ENCODE measurements around the gene IFI27L2.
A peak's percentile ranks its signal among the peaks of the same experiment; 100 is the strongest.

Gene IFI27L2
- long read RNA-seq, partial matches to known transcripts, result 0 of 6 reads
- long read RNA-seq, other reads (novel, unspliced or antisense), result 2 of 6 reads

DNA sequence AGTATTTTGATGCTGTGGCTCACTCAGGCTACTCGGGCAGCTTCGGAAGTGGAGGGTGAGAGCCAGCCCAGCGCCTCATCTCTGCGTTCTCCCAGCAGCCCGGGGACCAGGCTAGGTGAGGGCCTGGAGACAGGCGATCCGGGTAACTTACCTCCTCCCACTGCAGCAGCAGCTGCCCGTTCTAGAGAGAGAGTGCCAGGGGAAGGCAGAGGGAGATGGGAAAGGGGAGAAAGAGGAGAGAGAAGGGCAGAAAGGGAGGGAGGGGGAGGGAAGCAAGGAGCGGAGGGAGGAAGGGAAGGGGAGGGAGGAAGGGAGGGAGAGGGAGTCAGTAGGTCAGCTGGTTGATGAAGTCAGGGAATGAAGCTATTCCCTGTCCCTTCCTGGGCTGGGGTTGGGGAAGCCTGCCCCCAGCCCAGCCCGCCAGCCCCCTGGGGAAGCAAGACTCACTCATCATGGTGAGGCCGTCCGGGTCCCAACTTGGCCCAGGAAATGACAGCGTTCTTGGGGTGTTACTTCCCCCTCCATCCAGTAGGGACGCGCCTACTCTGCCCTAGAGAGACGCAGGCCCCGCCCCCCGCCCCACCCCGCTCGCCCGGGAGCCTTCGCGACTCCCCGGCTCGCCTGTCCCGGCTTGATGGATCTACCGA lies at the start of gene IFI27L2:
TSS of gene IFI27L2 (minus strand) at position 494 of the 647 bp plus-strand sequence. CDS start at position 454, 40 bp downstream.
- H3K27ac ChIP-seq (replicated peaks), result 0 out of 2 replicates have a peak within 1 kb of the TSS, but pooled peaks have one; percentile 27
- peak within 1 kb of the TSS; percentile 58 for H3K4me3 ChIP-seq (replicated peaks; ENCODE audit: insufficient read depth, low read length)
- no peak for TF ChIP-seq POLR2AphosphoS5 (IDR thresholded peaks at IDR 0.05; ENCODE audit: low read depth)
- TF ChIP-seq, protein P1, sequence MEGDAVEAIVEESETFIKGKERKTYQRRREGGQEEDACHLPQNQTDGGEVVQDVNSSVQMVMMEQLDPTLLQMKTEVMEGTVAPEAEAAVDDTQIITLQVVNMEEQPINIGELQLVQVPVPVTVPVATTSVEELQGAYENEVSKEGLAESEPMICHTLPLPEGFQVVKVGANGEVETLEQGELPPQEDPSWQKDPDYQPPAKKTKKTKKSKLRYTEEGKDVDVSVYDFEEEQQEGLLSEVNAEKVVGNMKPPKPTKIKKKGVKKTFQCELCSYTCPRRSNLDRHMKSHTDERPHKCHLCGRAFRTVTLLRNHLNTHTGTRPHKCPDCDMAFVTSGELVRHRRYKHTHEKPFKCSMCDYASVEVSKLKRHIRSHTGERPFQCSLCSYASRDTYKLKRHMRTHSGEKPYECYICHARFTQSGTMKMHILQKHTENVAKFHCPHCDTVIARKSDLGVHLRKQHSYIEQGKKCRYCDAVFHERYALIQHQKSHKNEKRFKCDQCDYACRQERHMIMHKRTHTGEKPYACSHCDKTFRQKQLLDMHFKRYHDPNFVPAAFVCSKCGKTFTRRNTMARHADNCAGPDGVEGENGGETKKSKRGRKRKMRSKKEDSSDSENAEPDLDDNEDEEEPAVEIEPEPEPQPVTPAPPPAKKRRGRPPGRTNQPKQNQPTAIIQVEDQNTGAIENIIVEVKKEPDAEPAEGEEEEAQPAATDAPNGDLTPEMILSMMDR (IDR thresholded peaks at IDR 0.05; ENCODE audit: insufficient read depth, low read length), result no peak
- TF ChIP-seq GABPA (IDR thresholded peaks at IDR 0.05; ENCODE audit: low read depth), result no peak
- no peak for TF ChIP-seq SPI1 (IDR thresholded peaks at IDR 0.05; ENCODE audit: borderline replicate concordance, low read depth)
- no peak for TF ChIP-seq REST (IDR thresholded peaks at IDR 0.05; ENCODE audit: insufficient replicate concordance, low read depth)
- peaks cover 5% of the 10 kb centered on the region for H3K27me3 ChIP-seq (ENCODE audit: insufficient read depth, poor library complexity, severe bottlenecking)
- peak; percentile 50 to 69 for DNase-seq (ENCODE audit: low read depth in 1 of 2, low spot score in 1 of 2)

DNA sequence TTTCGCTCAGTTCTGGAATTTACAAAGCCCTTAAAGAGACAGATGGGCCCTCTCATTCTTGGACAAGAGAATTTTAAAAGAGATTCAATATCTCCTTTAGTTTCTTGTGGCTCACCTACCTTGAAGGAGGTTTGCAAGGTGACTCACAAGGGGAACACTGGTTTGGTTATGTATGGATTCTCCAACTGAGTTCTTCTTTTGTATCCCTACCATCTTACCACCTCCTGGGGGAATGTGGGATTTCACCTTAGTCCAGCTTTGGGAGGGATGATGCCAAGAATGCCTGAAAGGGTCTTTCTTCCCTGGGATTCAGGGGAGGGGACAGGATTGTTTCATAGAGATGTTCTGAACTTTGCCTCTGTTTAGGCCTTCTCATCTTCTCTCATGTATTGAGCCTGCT lies 48.4 kb upstream of the IFI27L2 start:
- no peak overlapping the region for H3K4me3 ChIP-seq (replicated peaks; ENCODE audit: insufficient read depth, low read length)
- TF ChIP-seq REST (IDR thresholded peaks at IDR 0.05; ENCODE audit: insufficient replicate concordance, low read depth), result no peak
- no peak for TF ChIP-seq GABPA (IDR thresholded peaks at IDR 0.05; ENCODE audit: low read depth)
- no peak for TF ChIP-seq SPI1 (IDR thresholded peaks at IDR 0.05; ENCODE audit: borderline replicate concordance, low read depth)
- TF ChIP-seq, protein P1 (IDR thresholded peaks at IDR 0.05; ENCODE audit: insufficient read depth, low read length), result no peak
- TF ChIP-seq POLR2AphosphoS5 (IDR thresholded peaks at IDR 0.05; ENCODE audit: low read depth), result no peak
- no peak overlapping the region for H3K27ac ChIP-seq (replicated peaks)
- H3K27me3 ChIP-seq (ENCODE audit: insufficient read depth, poor library complexity, severe bottlenecking), result peaks cover 46% of the 10 kb centered on the region
- no peak for DNase-seq (ENCODE audit: low read depth in 1 of 2, low spot score in 1 of 2)

GRCh38 chr14:94176808-94177207 lies 47.4 kb upstream of the IFI27L2 start:
- DNase-seq (ENCODE audit: low read depth in 1 of 2, low spot score in 1 of 2), result no peak
- Histone ChIP-seq H3K27me3 (ENCODE audit: insufficient read depth, poor library complexity, severe bottlenecking) (peaks cover 48% of the 10 kb centered on the region), H3K27ac (replicated peaks) (no peak overlapping the region), H3K4me3 (replicated peaks; ENCODE audit: insufficient read depth, low read length) (no peak overlapping the region)
- TF ChIP-seq SPI1 (IDR thresholded peaks at IDR 0.05; ENCODE audit: borderline replicate concordance, low read depth) (no peak), POLR2AphosphoS5 (IDR thresholded peaks at IDR 0.05; ENCODE audit: low read depth) (no peak), GABPA (IDR thresholded peaks at IDR 0.05; ENCODE audit: low read depth) (no peak), REST (IDR thresholded peaks at IDR 0.05; ENCODE audit: insufficient replicate concordance, low read depth) (no peak)
- TF ChIP-seq, protein P1 (IDR thresholded peaks at IDR 0.05; ENCODE audit: insufficient read depth, low read length), result no peak

Measured in HL-60 (cell line).